ENCODE results near the gene KLRC1.
"Not testable (repeated sequence)": the region's sequence is repeated elsewhere in the genome, so short reads cannot be mapped to it uniquely, and the experiment has no call there.

Gene KLRC1

DNA sequence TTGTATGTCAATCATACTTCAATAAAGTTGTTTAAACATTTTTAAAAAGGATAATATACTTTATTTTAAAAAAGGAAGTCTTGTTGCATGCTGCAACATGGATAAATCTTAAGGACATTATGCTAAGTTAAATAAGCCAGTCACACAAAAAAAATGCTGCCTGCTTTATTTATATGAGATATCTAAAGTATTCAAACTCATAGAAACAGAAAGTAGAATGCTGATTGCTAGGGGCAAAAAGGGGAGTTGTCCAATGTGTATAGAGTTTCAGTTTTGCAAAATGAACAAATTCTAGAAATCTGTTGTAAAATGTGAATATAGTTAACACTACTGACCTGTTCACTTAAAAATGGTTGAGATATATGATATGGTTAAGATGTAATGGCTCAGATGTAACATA is 52.3 kb downstream of the KLRC1 start:
- H3K27ac ChIP-seq (ENCODE audit: low read depth, low read length) = no peak overlapping the region
- H3K4me3 ChIP-seq (ENCODE audit: low read length) = no peak overlapping the region
- H3K9me3 ChIP-seq (ENCODE audit: control insufficient read depth, insufficient read depth, low read length) = no peaks in the 10 kb centered on the region; the same call in 1 of the 2 replicates
- no peaks in the 10 kb centered on the region for H4K20me1 ChIP-seq (ENCODE audit: control insufficient read depth, insufficient read depth, low read depth, low read length)
- no peaks in the 10 kb centered on the region for H3K36me3 ChIP-seq (ENCODE audit: control insufficient read depth, low read length)
- H3K4me2 ChIP-seq (ENCODE audit: low read length) = no peak overlapping the region
- no peaks in the 10 kb centered on the region for H3K27me3 ChIP-seq (ENCODE audit: control insufficient read depth, low read length)
- no peaks in the 10 kb centered on the region for H3F3A ChIP-seq (ENCODE audit: control insufficient read depth, insufficient read depth)
- peaks cover under 1% of the 10 kb centered on the region for H3K4me1 ChIP-seq (ENCODE audit: control insufficient read depth, low read length)
- H3K9me2 ChIP-seq (replicated peaks; ENCODE audit: control insufficient read depth, low read length) = no peaks in the 10 kb centered on the region
- no peaks in the 10 kb centered on the region for H3K79me2 ChIP-seq (ENCODE audit: control insufficient read depth, low read length)
- TF ChIP-seq EZH2phosphoT487 (IDR thresholded peaks at IDR 0.05; ENCODE audit: borderline replicate concordance, low read length) (no peak), CTCF (IDR thresholded peaks at IDR 0.05; ENCODE audit: low read depth, low read length, poor library complexity, severe bottlenecking) (no peak)

DNA sequence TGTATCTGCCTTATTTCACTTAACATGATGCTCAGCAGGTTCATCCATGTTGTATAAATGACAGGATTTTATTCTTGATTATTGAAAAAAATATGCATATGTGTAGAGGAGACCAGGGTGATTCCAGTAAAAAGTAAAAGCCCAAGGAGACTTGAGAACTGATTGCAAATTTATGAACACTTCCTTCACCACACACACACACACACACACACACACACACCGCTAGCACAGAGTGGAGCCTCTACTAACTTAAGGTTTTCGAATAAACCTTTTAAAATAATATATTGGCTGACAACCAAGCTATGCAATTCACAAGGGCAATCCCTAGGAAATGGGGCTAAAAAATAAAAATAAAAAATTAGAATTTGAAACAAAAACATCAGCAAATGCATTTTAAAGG is 55.0 kb downstream of the KLRC1 start:
- Histone ChIP-seq H3K4me3 (ENCODE audit: low read length) (no peak overlapping the region), H3K4me1 (ENCODE audit: control insufficient read depth, low read length) (peaks cover 14% of the 10 kb centered on the region), H3K4me2 (ENCODE audit: low read length) (no peak overlapping the region), H4K20me1 (ENCODE audit: control insufficient read depth, insufficient read depth, low read depth, low read length) (no peaks in the 10 kb centered on the region), H3K9me3 (ENCODE audit: control insufficient read depth, insufficient read depth, low read length) (no peaks in the 10 kb centered on the region; the same call in 1 of the 2 replicates), H3K36me3 (ENCODE audit: control insufficient read depth, low read length) (peaks cover 4% of the 10 kb centered on the region; the same call in 1 of the 2 replicates), H3K79me2 (ENCODE audit: control insufficient read depth, low read length) (no peaks in the 10 kb centered on the region), H3K27me3 (ENCODE audit: control insufficient read depth, low read length) (no peaks in the 10 kb centered on the region), H3K27ac (ENCODE audit: low read depth, low read length) (no peak overlapping the region), H3K9me2 (replicated peaks; ENCODE audit: control insufficient read depth, low read length) (no peaks in the 10 kb centered on the region), H3F3A (ENCODE audit: control insufficient read depth, insufficient read depth) (no peaks in the 10 kb centered on the region)
- TF ChIP-seq CTCF (IDR thresholded peaks at IDR 0.05; ENCODE audit: low read depth, low read length, poor library complexity, severe bottlenecking) (no peak), EZH2phosphoT487 (IDR thresholded peaks at IDR 0.05; ENCODE audit: borderline replicate concordance, low read length) (no peak)

DNA sequence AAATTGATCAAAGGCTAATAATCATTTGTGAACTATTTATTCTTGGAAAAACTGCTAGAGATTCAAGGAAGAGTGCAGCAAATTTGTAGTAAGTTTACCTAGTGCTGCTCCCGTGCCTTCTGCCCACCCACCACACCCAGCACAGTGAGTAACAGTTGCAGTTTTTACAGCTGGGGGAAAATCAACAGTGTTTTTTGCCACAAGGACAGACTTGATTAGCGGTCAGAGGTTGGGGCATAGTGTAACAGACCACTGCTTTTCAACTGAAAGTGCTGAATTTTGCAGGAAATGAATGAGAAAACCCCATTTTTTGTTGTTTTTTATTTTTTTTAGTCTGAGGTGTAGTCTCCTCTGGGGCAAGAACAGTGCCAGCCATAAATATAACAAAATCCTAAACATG is 55.9 kb downstream of the KLRC1 start:
- Histone ChIP-seq H3K36me3 (ENCODE audit: control insufficient read depth, low read length) (peaks cover 4% of the 10 kb centered on the region; the same call in 1 of the 2 replicates), H3K27ac (ENCODE audit: low read depth, low read length) (no peak overlapping the region), H4K20me1 (ENCODE audit: control insufficient read depth, insufficient read depth, low read depth, low read length) (no peaks in the 10 kb centered on the region), H3K9me2 (replicated peaks; ENCODE audit: control insufficient read depth, low read length) (no peaks in the 10 kb centered on the region), H3K4me1 (ENCODE audit: control insufficient read depth, low read length) (peaks cover 19% of the 10 kb centered on the region), H3K4me3 (ENCODE audit: low read length) (no peak overlapping the region), H3F3A (ENCODE audit: control insufficient read depth, insufficient read depth) (no peaks in the 10 kb centered on the region), H3K79me2 (ENCODE audit: control insufficient read depth, low read length) (no peaks in the 10 kb centered on the region), H3K4me2 (ENCODE audit: low read length) (no peak overlapping the region), H3K27me3 (ENCODE audit: control insufficient read depth, low read length) (no peaks in the 10 kb centered on the region), H3K9me3 (ENCODE audit: control insufficient read depth, insufficient read depth, low read length) (no peaks in the 10 kb centered on the region; the same call in 1 of the 2 replicates)
- TF ChIP-seq CTCF (IDR thresholded peaks at IDR 0.05; ENCODE audit: low read depth, low read length, poor library complexity, severe bottlenecking) = no peak
- TF ChIP-seq EZH2phosphoT487 (IDR thresholded peaks at IDR 0.05; ENCODE audit: borderline replicate concordance, low read length) = no peak

- not testable (repeated sequence) for H3K9me3 ChIP-seq (ENCODE audit: control insufficient read depth, insufficient read depth, low read length); H3K36me3 ChIP-seq (ENCODE audit: control insufficient read depth, low read length); H3K4me3 ChIP-seq (ENCODE audit: low read length); H3K4me2 ChIP-seq (ENCODE audit: low read length); H3K79me2 ChIP-seq (ENCODE audit: control insufficient read depth, low read length); H4K20me1 ChIP-seq (ENCODE audit: control insufficient read depth, insufficient read depth, low read depth, low read length); H3K27me3 ChIP-seq (ENCODE audit: control insufficient read depth, low read length); H3K27ac ChIP-seq (ENCODE audit: low read depth, low read length); H3F3A ChIP-seq (ENCODE audit: control insufficient read depth, insufficient read depth); H3K9me2 ChIP-seq (replicated peaks; ENCODE audit: control insufficient read depth, low read length)
- peaks cover 19% of the 10 kb centered on the region for H3K4me1 ChIP-seq (ENCODE audit: control insufficient read depth, low read length)
These were observed 57.0 kb downstream of the KLRC1 start for GRCh38 chr12:10396176-10396575.

All from DOHH2 (cell line).